ENCODE results near the gene CCDC183.
"Not testable (repeated sequence)": the region's sequence is repeated elsewhere in the genome, so short reads cannot be mapped to it uniquely, and the experiment has no call there.

CCDC183 gene

GRCh38 chr9:136786983-136787382, 9.2 kb upstream of the CCDC183 start:
- not testable (repeated sequence) for DNase-seq (ENCODE audit: low read depth); H3K9me3 ChIP-seq (ENCODE audit: control insufficient read depth, low read length); H3K36me3 ChIP-seq (ENCODE audit: control insufficient read depth, insufficient read depth, low read length, severe bottlenecking); H3K4me3 ChIP-seq (ENCODE audit: low read length); H3K9ac ChIP-seq (ENCODE audit: low read length); H3K4me1 ChIP-seq (ENCODE audit: control insufficient read depth, insufficient read depth, low read length)
- H3K27me3 ChIP-seq (replicated peaks; ENCODE audit: control insufficient read depth, insufficient read depth, low read length): peaks cover 12% of the 10 kb centered on the region

- Histone ChIP-seq H3K27me3 (replicated peaks; ENCODE audit: control insufficient read depth, insufficient read depth, low read length) (peaks cover 12% of the 10 kb centered on the region), H3K4me3 (ENCODE audit: low read length) (no peak overlapping the region), H3K9ac (ENCODE audit: low read length) (no peak overlapping the region), H3K9me3 (ENCODE audit: control insufficient read depth, low read length) (no peaks in the 10 kb centered on the region), H3K4me1 (ENCODE audit: control insufficient read depth, insufficient read depth, low read length) (peaks cover 12% of the 10 kb centered on the region), H3K36me3 (ENCODE audit: control insufficient read depth, insufficient read depth, low read length, severe bottlenecking) (no peaks in the 10 kb centered on the region)
- DNase-seq (ENCODE audit: low read depth): peak; percentile 86
These were observed 8.3 kb upstream of the CCDC183 start for GRCh38 chr9:136787690-136788400.

GRCh38 chr9:136788644-136789522, 7.3 kb upstream of the CCDC183 start:
- not testable (repeated sequence) for H3K36me3 ChIP-seq (ENCODE audit: control insufficient read depth, insufficient read depth, low read length, severe bottlenecking); H3K9me3 ChIP-seq (ENCODE audit: control insufficient read depth, low read length); H3K9ac ChIP-seq (ENCODE audit: low read length); DNase-seq (ENCODE audit: low read depth); H3K4me3 ChIP-seq (ENCODE audit: low read length)
- Histone ChIP-seq H3K4me1 (ENCODE audit: control insufficient read depth, insufficient read depth, low read length) (peaks cover 12% of the 10 kb centered on the region), H3K27me3 (replicated peaks; ENCODE audit: control insufficient read depth, insufficient read depth, low read length) (peaks cover 12% of the 10 kb centered on the region)

GRCh38 chr9:136789523-136789937, 6.6 kb upstream of the CCDC183 start:
- H3K27me3 ChIP-seq (replicated peaks; ENCODE audit: control insufficient read depth, insufficient read depth, low read length): peaks cover 12% of the 10 kb centered on the region
- no peaks in the 10 kb centered on the region for H3K9me3 ChIP-seq (ENCODE audit: control insufficient read depth, low read length)
- no peak overlapping the region for H3K9ac ChIP-seq (ENCODE audit: low read length)
- no peak for DNase-seq (ENCODE audit: low read depth)
- H3K36me3 ChIP-seq (ENCODE audit: control insufficient read depth, insufficient read depth, low read length, severe bottlenecking): peaks cover 6% of the 10 kb centered on the region
- peaks cover 12% of the 10 kb centered on the region for H3K4me1 ChIP-seq (ENCODE audit: control insufficient read depth, insufficient read depth, low read length)
- H3K4me3 ChIP-seq (ENCODE audit: low read length): no peak overlapping the region

- H3K4me1 ChIP-seq (ENCODE audit: control insufficient read depth, insufficient read depth, low read length): peaks cover 19% of the 10 kb centered on the region
- peak within 1 kb of the TSS; percentile 96 for H3K4me3 ChIP-seq (ENCODE audit: low read length)
- H3K27me3 ChIP-seq (replicated peaks; ENCODE audit: control insufficient read depth, insufficient read depth, low read length): peaks cover 9% of the 10 kb centered on the region
- H3K36me3 ChIP-seq (ENCODE audit: control insufficient read depth, insufficient read depth, low read length, severe bottlenecking): peaks cover 6% of the 10 kb centered on the region
- peak within 1 kb of the TSS; percentile 95 for H3K9ac ChIP-seq (ENCODE audit: low read length)
- DNase-seq (ENCODE audit: low read depth): peak; percentile 100
- no peaks in the 10 kb centered on the region for H3K9me3 ChIP-seq (ENCODE audit: control insufficient read depth, low read length)
These were observed 5.3 kb upstream of the CCDC183 start, which contains the start of gene TMEM141 for GRCh38 chr9:136790640-136791515. TMEM141 (plus strand) TSS chr9:136791344; CDS start chr9:136791371, 27 bp downstream.

GRCh38 chr9:136791516-136792276, 4.4 kb upstream of the CCDC183 start:
- H3K4me3 ChIP-seq (ENCODE audit: low read length): peak overlapping the region; percentile 96
- H3K36me3 ChIP-seq (ENCODE audit: control insufficient read depth, insufficient read depth, low read length, severe bottlenecking): peaks cover 6% of the 10 kb centered on the region
- H3K9ac ChIP-seq (ENCODE audit: low read length): peak overlapping the region; percentile 95
- peaks cover 27% of the 10 kb centered on the region for H3K4me1 ChIP-seq (ENCODE audit: control insufficient read depth, insufficient read depth, low read length)
- H3K27me3 ChIP-seq (replicated peaks; ENCODE audit: control insufficient read depth, insufficient read depth, low read length): peaks cover 3% of the 10 kb centered on the region
- H3K9me3 ChIP-seq (ENCODE audit: control insufficient read depth, low read length): no peaks in the 10 kb centered on the region
- DNase-seq (ENCODE audit: low read depth): peak; percentile 53

- Histone ChIP-seq H3K4me3 (ENCODE audit: low read length) (peak overlapping the region; percentile 96), H3K4me1 (ENCODE audit: control insufficient read depth, insufficient read depth, low read length) (peaks cover 33% of the 10 kb centered on the region), H3K27me3 (replicated peaks; ENCODE audit: control insufficient read depth, insufficient read depth, low read length) (no peaks in the 10 kb centered on the region), H3K9ac (ENCODE audit: low read length) (peak overlapping the region; percentile 95), H3K9me3 (ENCODE audit: control insufficient read depth, low read length) (no peaks in the 10 kb centered on the region), H3K36me3 (ENCODE audit: control insufficient read depth, insufficient read depth, low read length, severe bottlenecking) (peaks cover 6% of the 10 kb centered on the region)
- no peak for DNase-seq (ENCODE audit: low read depth)
These were observed 3.6 kb upstream of the CCDC183 start for GRCh38 chr9:136792321-136793085.

- Histone ChIP-seq H3K27me3 (replicated peaks; ENCODE audit: control insufficient read depth, insufficient read depth, low read length) (no peaks in the 10 kb centered on the region), H3K9ac (ENCODE audit: low read length) (no peak overlapping the region), H3K4me1 (ENCODE audit: control insufficient read depth, insufficient read depth, low read length) (peaks cover 33% of the 10 kb centered on the region), H3K36me3 (ENCODE audit: control insufficient read depth, insufficient read depth, low read length, severe bottlenecking) (peaks cover 6% of the 10 kb centered on the region), H3K4me3 (ENCODE audit: low read length) (no peak overlapping the region), H3K9me3 (ENCODE audit: control insufficient read depth, low read length) (no peaks in the 10 kb centered on the region)
- peak; percentile 8 for DNase-seq (ENCODE audit: low read depth)
These were observed 2.8 kb upstream of the CCDC183 start for GRCh38 chr9:136793086-136793946.

- Histone ChIP-seq H3K27me3 (replicated peaks; ENCODE audit: control insufficient read depth, insufficient read depth, low read length) (no peaks in the 10 kb centered on the region), H3K4me1 (ENCODE audit: control insufficient read depth, insufficient read depth, low read length) (peaks cover 33% of the 10 kb centered on the region), H3K36me3 (ENCODE audit: control insufficient read depth, insufficient read depth, low read length, severe bottlenecking) (peaks cover 6% of the 10 kb centered on the region), H3K4me3 (ENCODE audit: low read length) (no peak overlapping the region), H3K9ac (ENCODE audit: low read length) (no peak overlapping the region), H3K9me3 (ENCODE audit: control insufficient read depth, low read length) (no peaks in the 10 kb centered on the region)
- no peak for DNase-seq (ENCODE audit: low read depth)
These were observed 1.7 kb upstream of the CCDC183 start for GRCh38 chr9:136794281-136794999.
